Keratinocyte (primary cell): ENCODE results near the gene RASA1.

Experiments
- CTCF ChIP-seq, 3 experiments: IDR thresholded peaks in 1 of 3; conservative IDR thresholded peaks in 1 of 3; optimal IDR thresholded peaks in 1 of 3; 2 replicates in 2 of 3; 3 replicates in 1 of 3; pipeline versions ENCODE3 to v1.5.1; 2011; ENCODE audit warnings: low read length in 3 of 3, mild to moderate bottlenecking in 3 of 3, moderate library complexity in 2 of 3, control low read depth in 1 of 3, inconsistent platforms in 1 of 3; ENCODE audit not compliant: insufficient read depth in 2 of 3; ENCODE audit errors: extremely low read depth in 1 of 3
- EZH2 ChIP-seq: IDR thresholded peaks from one replicate; pipeline ENCODE4 v1.6.1; 2012; ENCODE audit warnings: inconsistent platforms, mild to moderate bottlenecking, low read length, moderate library complexity

GRCh38 chr5:87393331-87393730 is 125.6 kb downstream of the RASA1 start:
- TF ChIP-seq CTCF (optimal IDR thresholded peaks at IDR 0.05 in 1 of 3, IDR thresholded peaks at IDR 0.05 in 1 of 3, conservative IDR thresholded peaks at IDR 0.05 in 1 of 3; ENCODE audit: extremely low read depth in 1 of 3, insufficient read depth in 2 of 3, low read length in 3 of 3) (no peak), EZH2 (no peak)
